Liver (tissue), 9 donors: Measurements from ENCODE around the gene HSPA4L. TPM values are rescaled to one million over a fixed set of nuclear protein-coding genes. Genes with fewer than 3 reads are reported as not detected.

Experiments used
- DNase-seq: peaks from one replicate; pipeline ENCODE4 v3.0.0-alpha.2; 2017; ENCODE audit warnings: low spot score
- H3K27ac ChIP-seq, 2 donors: one replicate each; pipeline ENCODE4 v1.7.0; 2013; ENCODE audit warnings: inconsistent platforms in 2 of 2, low read length in 2 of 2, control low read depth in 1 of 2, low read depth in 1 of 2, mild to moderate bottlenecking in 1 of 2
- H3K27me3 ChIP-seq, 4 donors: one replicate each; pipeline versions ENCODE4 v1.6.1 to v1.7.0; 2013; ENCODE audit warnings: low read length in 3 of 4, inconsistent platforms in 1 of 4, mild to moderate bottlenecking in 1 of 4, moderate library complexity in 1 of 4; ENCODE audit not compliant: control insufficient read depth in 4 of 4, insufficient read depth in 4 of 4
- H3K36me3 ChIP-seq, 4 donors: one replicate each; pipeline versions ENCODE4 v1.6.1 to v1.7.0; 2013; ENCODE audit warnings: low read length in 3 of 4, mild to moderate bottlenecking in 3 of 4, low read depth in 1 of 4, moderate library complexity in 1 of 4; ENCODE audit not compliant: control insufficient read depth in 4 of 4, insufficient read depth in 3 of 4
- H3K4me1 ChIP-seq, 4 donors: one replicate each; pipeline versions ENCODE4 v1.6.1 to v1.7.0; 2013; ENCODE audit warnings: low read length in 3 of 4, mild to moderate bottlenecking in 3 of 4, moderate library complexity in 1 of 4; ENCODE audit not compliant: control insufficient read depth in 4 of 4, insufficient read depth in 4 of 4
- H3K4me3 ChIP-seq, 3 donors: one replicate each; pipeline versions ENCODE4 v1.6.1 to v1.7.0; 2013; ENCODE audit warnings: low read length in 3 of 3, control low read depth in 1 of 3, low read depth in 1 of 3, mild to moderate bottlenecking in 1 of 3
- H3K9ac ChIP-seq, 2 donors: one replicate each; pipeline ENCODE4 v1.7.0; 2013; ENCODE audit warnings: low read length in 2 of 2, mild to moderate bottlenecking in 2 of 2, moderate library complexity in 2 of 2, control low read depth in 1 of 2, low read depth in 1 of 2
- H3K9me3 ChIP-seq, 4 donors: one replicate each; pipeline versions ENCODE4 v1.6.1 to v1.7.0; 2013; ENCODE audit warnings: low read length in 3 of 4; ENCODE audit not compliant: control insufficient read depth in 4 of 4
- EGR1 ChIP-seq, 2 donors: IDR thresholded peaks; 2 replicates each; pipeline ENCODE4 v1.6.1; 2016 to 2018; ENCODE audit warnings: antibody characterized with exemption in 2 of 2, low read depth in 2 of 2
- FOXA1 ChIP-seq: IDR thresholded peaks from 2 replicates; pipeline ENCODE4 v1.6.1; 2016; ENCODE audit warnings: antibody characterized with exemption
- FOXA2 ChIP-seq: IDR thresholded peaks from 2 replicates; pipeline ENCODE4 v1.6.1; 2016; ENCODE audit warnings: antibody characterized with exemption
- GABPA ChIP-seq, 2 donors: IDR thresholded peaks in 1 of 2; conservative IDR thresholded peaks in 1 of 2; 2 replicates each; pipeline ENCODE4 v1.6.1; 2016; ENCODE audit warnings: antibody characterized with exemption in 2 of 2, mild to moderate bottlenecking in 1 of 2, moderate library complexity in 1 of 2
- HNF4A ChIP-seq, 2 donors: conservative IDR thresholded peaks; 2 replicates each; pipeline ENCODE4 v1.6.1; 2016; ENCODE audit warnings: antibody characterized with exemption in 2 of 2, mild to moderate bottlenecking in 2 of 2
- HNF4G ChIP-seq: IDR thresholded peaks from 2 replicates; pipeline ENCODE4 v1.6.1; 2016; ENCODE audit warnings: antibody characterized with exemption
- JUND ChIP-seq, 2 donors: IDR thresholded peaks; 2 replicates each; pipeline ENCODE4 v1.6.1; 2016; ENCODE audit warnings: antibody characterized with exemption in 2 of 2
- RAD21 ChIP-seq, 2 donors: IDR thresholded peaks; 2 replicates each; pipeline ENCODE4 v1.6.1; 2016; ENCODE audit warnings: antibody characterized with exemption in 2 of 2, mild to moderate bottlenecking in 2 of 2
- RXRA ChIP-seq, 2 donors: IDR thresholded peaks; 2 replicates each; pipeline ENCODE4 v1.6.1; 2017 to 2018; ENCODE audit warnings: antibody characterized with exemption in 2 of 2, mild to moderate bottlenecking in 1 of 2
- TAF1 ChIP-seq: conservative IDR thresholded peaks from 2 replicates; pipeline ENCODE4 v1.6.1; 2016; ENCODE audit warnings: antibody characterized with exemption, mild to moderate bottlenecking
- YY1 ChIP-seq: IDR thresholded peaks from 2 replicates; pipeline ENCODE4 v1.6.1; 2016; ENCODE audit warnings: antibody characterized with exemption, mild to moderate bottlenecking
- WGBS: extraction: QIAGEN DNeasy Blood & Tissue Kit; methylation state at CpG from one replicate; pipeline ENCODE4 v1.1.7; 2013; 5-methylcytosine and 5-hydroxymethylcytosine counted together
- polyA plus RNA-seq, 2 donors: library from polyadenylated mRNA; stranded (reverse) in 1 of 2; unstranded in 1 of 2; fragments of 200-250 nt in 1 of 2; fragments of >200 nt in 1 of 2; fragmentation: Nextera tagmentation in 1 of 2; extraction: Ambion mirVana in 1 of 2; gene quantifications; one replicate each; pipeline versions ENCODE4 v1.2.1 to v1.2.3, GENCODE V29; 2013 to 2015
- total RNA-seq, 2 donors: library from RNA; depleted of rRNA; stranded (reverse); fragments of >200 nt; gene quantifications; one replicate each; pipeline ENCODE4 v1.2.3, GENCODE V29; 2014
- TF ChIP-seq, protein P1 (sequence below): IDR thresholded peaks from 2 replicates; pipeline ENCODE4 v1.6.1; 2016; ENCODE audit warnings: antibody characterized with exemption, mild to moderate bottlenecking
- TF ChIP-seq, protein P2 (sequence below): IDR thresholded peaks from 2 replicates; pipeline ENCODE4 v1.6.1; 2016; ENCODE audit warnings: antibody characterized with exemption
- TF ChIP-seq, protein P3 (sequence below): IDR thresholded peaks from 2 replicates; pipeline ENCODE4 v1.6.1; 2016; ENCODE audit warnings: antibody characterized with exemption
- TF ChIP-seq, protein P4 (sequence below): IDR thresholded peaks from 2 replicates; pipeline ENCODE4 v1.6.1; 2016; ENCODE audit warnings: antibody characterized with exemption
- TF ChIP-seq, protein P5 (sequence below): fragments of 150-350 bp; IDR thresholded peaks from 2 replicates; pipeline ENCODE4 v1.5.1; 2017; ENCODE audit warnings: improper control_type of control experiment, low read depth, low read length; ENCODE audit not compliant: missing input control
- donor health status: healthy.
- donor health status: healthy.
- donor health status: healthy.
- donor health status: healthy.
- donor health status: healthy.

The HSPA4L gene
- total and polyA plus RNA-seq, 4 donors, result 1.6 to 5.3 (median 2.8) TPM

DNA sequence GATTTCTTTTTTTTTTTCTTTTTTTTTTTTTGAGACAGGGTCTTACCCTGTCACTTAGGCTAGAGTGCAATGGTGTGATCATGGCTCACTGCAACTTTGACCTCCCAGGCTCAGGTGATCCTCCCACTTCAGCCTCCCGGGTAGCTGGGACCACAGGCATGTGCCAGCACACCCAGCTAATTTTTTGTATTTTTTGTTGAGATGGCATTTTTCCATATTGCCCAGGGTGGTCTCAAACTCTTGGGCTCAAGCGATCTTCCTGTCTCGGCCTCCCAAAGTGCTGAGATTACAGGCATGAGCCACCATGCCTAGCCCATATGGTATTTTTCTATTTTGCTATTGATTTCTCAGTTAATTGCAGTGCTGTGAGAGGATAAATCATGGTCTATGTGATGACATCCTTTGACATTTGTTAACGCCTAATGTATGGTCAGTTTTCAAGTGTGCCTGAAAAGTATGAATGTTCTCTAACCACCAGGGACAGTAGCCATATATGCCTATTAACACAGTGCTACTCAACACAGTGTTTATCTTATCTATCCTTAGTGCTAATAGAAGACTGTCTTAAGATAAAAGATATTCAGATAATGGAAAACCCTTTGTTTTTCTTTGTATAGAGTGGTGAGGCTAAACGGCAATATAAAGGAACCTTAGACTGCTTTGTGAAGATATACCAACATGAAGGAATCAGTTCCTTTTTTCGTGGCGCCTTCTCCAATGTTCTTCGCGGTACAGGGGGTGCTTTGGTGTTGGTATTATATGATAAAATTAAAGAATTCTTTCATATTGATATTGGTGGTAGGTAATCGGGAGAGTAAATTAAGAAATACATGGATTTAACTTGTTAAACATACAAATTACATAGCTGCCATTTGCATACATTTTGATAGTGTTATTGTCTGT is 9.1 kb upstream of the HSPA4L start:
- no peaks in the 10 kb centered on the region for H3K9me3 ChIP-seq
- no peaks in the 10 kb centered on the region for H3K36me3 ChIP-seq
- TF ChIP-seq HNF4G, result no peak
- TF ChIP-seq FOXA2, result no peak
- TF ChIP-seq TAF1, result no peak
- no peak for TF ChIP-seq GABPA (IDR thresholded peaks at IDR 0.05 in 1 of 2, conservative IDR thresholded peaks at IDR 0.05 in 1 of 2)
- TF ChIP-seq, protein P1, sequence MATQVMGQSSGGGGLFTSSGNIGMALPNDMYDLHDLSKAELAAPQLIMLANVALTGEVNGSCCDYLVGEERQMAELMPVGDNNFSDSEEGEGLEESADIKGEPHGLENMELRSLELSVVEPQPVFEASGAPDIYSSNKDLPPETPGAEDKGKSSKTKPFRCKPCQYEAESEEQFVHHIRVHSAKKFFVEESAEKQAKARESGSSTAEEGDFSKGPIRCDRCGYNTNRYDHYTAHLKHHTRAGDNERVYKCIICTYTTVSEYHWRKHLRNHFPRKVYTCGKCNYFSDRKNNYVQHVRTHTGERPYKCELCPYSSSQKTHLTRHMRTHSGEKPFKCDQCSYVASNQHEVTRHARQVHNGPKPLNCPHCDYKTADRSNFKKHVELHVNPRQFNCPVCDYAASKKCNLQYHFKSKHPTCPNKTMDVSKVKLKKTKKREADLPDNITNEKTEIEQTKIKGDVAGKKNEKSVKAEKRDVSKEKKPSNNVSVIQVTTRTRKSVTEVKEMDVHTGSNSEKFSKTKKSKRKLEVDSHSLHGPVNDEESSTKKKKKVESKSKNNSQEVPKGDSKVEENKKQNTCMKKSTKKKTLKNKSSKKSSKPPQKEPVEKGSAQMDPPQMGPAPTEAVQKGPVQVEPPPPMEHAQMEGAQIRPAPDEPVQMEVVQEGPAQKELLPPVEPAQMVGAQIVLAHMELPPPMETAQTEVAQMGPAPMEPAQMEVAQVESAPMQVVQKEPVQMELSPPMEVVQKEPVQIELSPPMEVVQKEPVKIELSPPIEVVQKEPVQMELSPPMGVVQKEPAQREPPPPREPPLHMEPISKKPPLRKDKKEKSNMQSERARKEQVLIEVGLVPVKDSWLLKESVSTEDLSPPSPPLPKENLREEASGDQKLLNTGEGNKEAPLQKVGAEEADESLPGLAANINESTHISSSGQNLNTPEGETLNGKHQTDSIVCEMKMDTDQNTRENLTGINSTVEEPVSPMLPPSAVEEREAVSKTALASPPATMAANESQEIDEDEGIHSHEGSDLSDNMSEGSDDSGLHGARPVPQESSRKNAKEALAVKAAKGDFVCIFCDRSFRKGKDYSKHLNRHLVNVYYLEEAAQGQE, result no peak
- TF ChIP-seq, protein P2, sequence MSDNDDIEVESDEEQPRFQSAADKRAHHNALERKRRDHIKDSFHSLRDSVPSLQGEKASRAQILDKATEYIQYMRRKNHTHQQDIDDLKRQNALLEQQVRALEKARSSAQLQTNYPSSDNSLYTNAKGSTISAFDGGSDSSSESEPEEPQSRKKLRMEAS, result no peak
- no peak for TF ChIP-seq HNF4A (conservative IDR thresholded peaks at IDR 0.05)
- TF ChIP-seq, protein P3, sequence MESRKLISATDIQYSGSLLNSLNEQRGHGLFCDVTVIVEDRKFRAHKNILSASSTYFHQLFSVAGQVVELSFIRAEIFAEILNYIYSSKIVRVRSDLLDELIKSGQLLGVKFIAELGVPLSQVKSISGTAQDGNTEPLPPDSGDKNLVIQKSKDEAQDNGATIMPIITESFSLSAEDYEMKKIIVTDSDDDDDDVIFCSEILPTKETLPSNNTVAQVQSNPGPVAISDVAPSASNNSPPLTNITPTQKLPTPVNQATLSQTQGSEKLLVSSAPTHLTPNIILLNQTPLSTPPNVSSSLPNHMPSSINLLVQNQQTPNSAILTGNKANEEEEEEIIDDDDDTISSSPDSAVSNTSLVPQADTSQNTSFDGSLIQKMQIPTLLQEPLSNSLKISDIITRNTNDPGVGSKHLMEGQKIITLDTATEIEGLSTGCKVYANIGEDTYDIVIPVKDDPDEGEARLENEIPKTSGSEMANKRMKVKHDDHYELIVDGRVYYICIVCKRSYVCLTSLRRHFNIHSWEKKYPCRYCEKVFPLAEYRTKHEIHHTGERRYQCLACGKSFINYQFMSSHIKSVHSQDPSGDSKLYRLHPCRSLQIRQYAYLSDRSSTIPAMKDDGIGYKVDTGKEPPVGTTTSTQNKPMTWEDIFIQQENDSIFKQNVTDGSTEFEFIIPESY, result no peak
- TF ChIP-seq FOXA1, result no peak
- TF ChIP-seq YY1, result no peak
- no peak for TF ChIP-seq RXRA (IDR thresholded peaks at IDR 0.05)
- TF ChIP-seq, protein P4, sequence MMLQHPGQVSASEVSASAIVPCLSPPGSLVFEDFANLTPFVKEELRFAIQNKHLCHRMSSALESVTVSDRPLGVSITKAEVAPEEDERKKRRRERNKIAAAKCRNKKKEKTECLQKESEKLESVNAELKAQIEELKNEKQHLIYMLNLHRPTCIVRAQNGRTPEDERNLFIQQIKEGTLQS, result no peak
- no peak overlapping the region for H3K4me3 ChIP-seq
- WGBS, result 87% methylated on average over 10 of the region's 10 CpGs
- H3K27ac ChIP-seq, result no peak overlapping the region
- no peak overlapping the region for H3K9ac ChIP-seq
- DNase-seq, result no peak
- H3K27me3 ChIP-seq, result no peaks in the 10 kb centered on the region
- H3K4me1 ChIP-seq, result no peaks in the 10 kb centered on the region

DNA sequence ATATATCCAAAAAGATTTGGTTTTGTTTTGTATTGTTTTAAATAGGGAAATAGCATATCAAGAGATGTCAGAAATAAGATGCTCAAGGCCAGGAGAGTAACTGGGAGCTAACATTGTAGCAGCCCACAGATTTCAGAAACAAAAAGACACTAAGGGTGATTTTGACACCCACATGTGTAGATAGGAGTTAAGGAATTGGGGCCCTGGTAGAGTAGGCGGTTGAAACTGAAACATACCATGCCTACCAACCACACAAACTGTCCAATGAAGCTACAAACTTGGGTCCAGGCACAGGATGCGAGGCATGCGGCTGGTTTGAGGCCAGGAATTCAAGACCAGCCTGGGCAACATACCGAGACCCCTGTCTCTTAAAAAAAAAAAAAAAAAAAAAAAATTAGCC is 6.3 kb upstream of the HSPA4L start:
- WGBS, result 94% methylated on average over 4 of the region's 4 CpGs
- H3K36me3 ChIP-seq, result no peaks in the 10 kb centered on the region
- H3K9me3 ChIP-seq, result no peaks in the 10 kb centered on the region
- no peaks in the 10 kb centered on the region for H3K4me1 ChIP-seq
- H3K9ac ChIP-seq, result no peak overlapping the region
- H3K27ac ChIP-seq, result no peak overlapping the region
- no peaks in the 10 kb centered on the region for H3K27me3 ChIP-seq
- H3K4me3 ChIP-seq, result no peak overlapping the region
- no peak for DNase-seq
- TF ChIP-seq FOXA2, result no peak
- no peak for TF ChIP-seq EGR1 (IDR thresholded peaks at IDR 0.05; ENCODE audit: low read depth in 2 of 2)
- no peak for TF ChIP-seq HNF4G
- TF ChIP-seq JUND (IDR thresholded peaks at IDR 0.05), result no peak
- TF ChIP-seq RAD21 (IDR thresholded peaks at IDR 0.05), result no peak
- TF ChIP-seq, protein P5, sequence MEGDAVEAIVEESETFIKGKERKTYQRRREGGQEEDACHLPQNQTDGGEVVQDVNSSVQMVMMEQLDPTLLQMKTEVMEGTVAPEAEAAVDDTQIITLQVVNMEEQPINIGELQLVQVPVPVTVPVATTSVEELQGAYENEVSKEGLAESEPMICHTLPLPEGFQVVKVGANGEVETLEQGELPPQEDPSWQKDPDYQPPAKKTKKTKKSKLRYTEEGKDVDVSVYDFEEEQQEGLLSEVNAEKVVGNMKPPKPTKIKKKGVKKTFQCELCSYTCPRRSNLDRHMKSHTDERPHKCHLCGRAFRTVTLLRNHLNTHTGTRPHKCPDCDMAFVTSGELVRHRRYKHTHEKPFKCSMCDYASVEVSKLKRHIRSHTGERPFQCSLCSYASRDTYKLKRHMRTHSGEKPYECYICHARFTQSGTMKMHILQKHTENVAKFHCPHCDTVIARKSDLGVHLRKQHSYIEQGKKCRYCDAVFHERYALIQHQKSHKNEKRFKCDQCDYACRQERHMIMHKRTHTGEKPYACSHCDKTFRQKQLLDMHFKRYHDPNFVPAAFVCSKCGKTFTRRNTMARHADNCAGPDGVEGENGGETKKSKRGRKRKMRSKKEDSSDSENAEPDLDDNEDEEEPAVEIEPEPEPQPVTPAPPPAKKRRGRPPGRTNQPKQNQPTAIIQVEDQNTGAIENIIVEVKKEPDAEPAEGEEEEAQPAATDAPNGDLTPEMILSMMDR, result no peak
- no peak for TF ChIP-seq GABPA (IDR thresholded peaks at IDR 0.05 in 1 of 2, conservative IDR thresholded peaks at IDR 0.05 in 1 of 2)
- TF ChIP-seq, protein P2, result no peak
- TF ChIP-seq, protein P3, result no peak
- TF ChIP-seq, protein P1, result no peak
- no peak for TF ChIP-seq HNF4A (conservative IDR thresholded peaks at IDR 0.05)
